Stomach smooth muscle (tissue), 2 donors: ENCODE results near the gene KIAA1191.
"Not testable (repeated sequence)": the region's sequence is repeated elsewhere in the genome, so short reads cannot be mapped to it uniquely, and the experiment has no call there.

ENCODE experiments used
- H3K27ac ChIP-seq: one replicate; pipeline ENCODE4 v1.7.0; 2013; ENCODE audit warnings: mild to moderate bottlenecking, low read length, inconsistent platforms
- H3K27me3 ChIP-seq, 2 donors: one replicate each; pipeline ENCODE4 v1.7.0; 2013; ENCODE audit warnings: low read length in 2 of 2; ENCODE audit not compliant: insufficient read depth in 2 of 2, control insufficient read depth in 1 of 2
- H3K36me3 ChIP-seq, 2 donors: one replicate each; pipeline ENCODE4 v1.7.0; 2013; ENCODE audit warnings: low read length in 2 of 2; ENCODE audit not compliant: control insufficient read depth in 2 of 2, insufficient read depth in 2 of 2
- H3K4me1 ChIP-seq: one replicate; pipeline ENCODE4 v1.7.0; 2013; ENCODE audit warnings: low read length; ENCODE audit not compliant: control insufficient read depth, insufficient read depth
- H3K4me3 ChIP-seq, 2 donors: one replicate each; pipeline ENCODE4 v1.7.0; 2013; ENCODE audit warnings: low read length in 2 of 2
- H3K9ac ChIP-seq, 2 donors: one replicate each; pipeline ENCODE4 v1.7.0; 2013; ENCODE audit warnings: low read length in 2 of 2, mild to moderate bottlenecking in 1 of 2
- H3K9me3 ChIP-seq, 2 donors: one replicate each; pipeline ENCODE4 v1.7.0; 2013; ENCODE audit warnings: low read length in 2 of 2; ENCODE audit not compliant: control insufficient read depth in 2 of 2
- donor health status: healthy.
- donor health status: Pancreatic carcinoma.

Gene KIAA1191, protein sequence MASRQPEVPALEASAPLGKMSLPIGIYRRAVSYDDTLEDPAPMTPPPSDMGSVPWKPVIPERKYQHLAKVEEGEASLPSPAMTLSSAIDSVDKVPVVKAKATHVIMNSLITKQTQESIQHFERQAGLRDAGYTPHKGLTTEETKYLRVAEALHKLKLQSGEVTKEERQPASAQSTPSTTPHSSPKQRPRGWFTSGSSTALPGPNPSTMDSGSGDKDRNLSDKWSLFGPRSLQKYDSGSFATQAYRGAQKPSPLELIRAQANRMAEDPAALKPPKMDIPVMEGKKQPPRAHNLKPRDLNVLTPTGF

DNA sequence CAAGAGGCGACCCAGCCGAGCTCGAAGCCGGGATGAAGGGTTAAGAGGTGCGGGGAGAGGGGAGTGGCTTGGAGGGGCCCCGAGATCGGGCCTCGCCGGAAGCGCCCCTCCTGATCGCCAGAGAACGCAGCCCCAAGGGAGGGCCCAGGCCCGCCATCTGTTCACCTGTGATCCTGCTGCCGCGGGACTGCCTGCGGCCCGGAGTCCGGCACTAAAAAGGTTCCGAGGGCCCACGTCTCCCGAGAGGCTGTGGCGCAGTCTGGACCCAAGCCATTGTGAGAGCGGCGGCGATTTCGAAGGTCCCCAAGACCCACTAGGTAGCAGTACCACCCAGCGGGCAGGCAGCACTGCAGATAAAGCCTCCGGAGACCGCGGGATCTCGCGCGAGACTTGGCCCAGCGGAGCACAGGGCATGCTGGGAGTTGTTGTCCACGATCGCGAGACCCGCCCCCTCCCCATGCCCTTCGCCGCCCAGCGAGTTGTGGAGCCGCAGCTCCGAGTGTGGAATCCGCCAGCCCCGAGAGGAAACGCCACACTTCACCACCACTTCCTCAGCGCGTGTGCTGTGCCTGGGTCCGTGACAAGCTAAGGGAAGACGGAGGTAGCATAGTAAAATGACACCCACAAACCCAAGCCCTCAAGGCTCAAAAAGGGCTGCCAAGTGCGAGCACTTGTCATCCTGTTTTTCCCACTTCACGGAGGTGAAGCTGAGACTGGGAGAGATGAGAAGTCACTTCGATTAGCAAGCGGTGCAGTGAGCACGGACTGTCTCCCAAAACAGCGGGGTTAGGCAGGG lies at the start of gene KIAA1191:
KIAA1191 (minus strand) TSS at position 328 of the 796 bp plus-strand sequence. CDS start 2,256 bp downstream, outside the sequence.
- peak within 1 kb of the TSS; percentile 76 to 95 for H3K4me3 ChIP-seq
- peak within 1 kb of the TSS; percentile 87 to 91 for H3K9ac ChIP-seq
- H3K9me3 ChIP-seq: no peaks in the 10 kb centered on the region
- H3K36me3 ChIP-seq: peaks cover 3 to 5% of the 10 kb centered on the region in 2 donors
- peaks cover 36% of the 10 kb centered on the region for H3K4me1 ChIP-seq
- peak within 1 kb of the TSS; percentile 46 for H3K27ac ChIP-seq
- no peaks in the 10 kb centered on the region for H3K27me3 ChIP-seq

DNA sequence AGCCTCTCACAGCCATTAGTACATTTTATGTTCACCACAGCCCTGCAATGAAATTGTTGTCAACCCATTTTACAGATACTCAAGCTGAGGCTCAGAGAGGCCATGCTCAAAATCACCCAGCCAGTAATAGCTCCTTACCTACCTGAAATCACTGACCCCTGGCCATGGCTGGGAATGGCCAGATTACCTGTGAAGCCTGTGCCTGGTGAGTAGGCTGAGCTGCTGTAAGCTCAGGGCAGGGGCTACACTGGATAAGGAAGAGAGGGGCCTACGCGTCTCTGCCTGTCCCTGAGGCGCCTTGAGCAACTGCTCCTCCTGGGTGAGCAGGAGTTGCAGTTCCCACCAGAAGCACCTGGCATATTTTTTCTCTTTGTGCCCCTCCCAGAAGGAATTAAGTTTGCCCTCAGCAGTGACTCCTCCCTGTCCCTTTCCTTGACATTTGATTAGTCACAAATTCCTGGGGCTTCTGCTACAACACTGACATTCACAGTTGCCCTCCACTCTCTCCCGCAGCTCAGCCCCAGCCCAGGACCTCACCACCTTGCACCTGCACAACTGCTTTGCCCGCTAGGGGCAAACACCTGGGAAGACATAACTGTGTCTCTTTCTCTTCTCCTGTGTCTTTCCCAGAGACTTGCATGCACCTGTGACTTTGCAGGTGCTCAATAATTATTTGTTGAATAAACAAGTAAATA lies 49.1 kb upstream of the KIAA1191 start:
- H3K36me3 ChIP-seq: peaks cover 15 to 20% of the 10 kb centered on the region in 2 donors
- no peak overlapping the region for H3K4me3 ChIP-seq
- H3K27me3 ChIP-seq: no peaks in the 10 kb centered on the region
- H3K9me3 ChIP-seq: no peaks in the 10 kb centered on the region
- H3K27ac ChIP-seq: no peak overlapping the region
- H3K4me1 ChIP-seq: peaks cover 27% of the 10 kb centered on the region
- H3K9ac ChIP-seq: no peak overlapping the region

DNA sequence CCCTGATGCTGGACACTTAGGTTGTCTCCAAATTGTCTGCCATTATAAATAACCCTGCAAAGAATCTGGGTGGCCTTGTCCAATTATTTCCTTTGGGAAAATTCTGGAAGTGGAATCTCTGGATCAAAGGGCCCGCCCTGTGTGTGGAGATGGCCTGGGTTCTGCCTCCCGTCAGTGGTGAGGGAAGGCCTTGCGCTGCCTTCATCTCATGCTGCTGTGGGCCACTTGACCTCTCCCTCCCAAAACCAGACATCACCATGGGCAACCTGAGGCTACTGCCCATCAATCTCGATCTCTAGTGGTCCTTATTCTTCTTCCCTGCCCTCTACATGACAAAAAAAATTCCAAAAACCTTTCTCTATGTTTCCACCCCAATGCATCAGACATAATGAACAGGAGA lies 48.2 kb upstream of the KIAA1191 start:
- H3K27me3 ChIP-seq: no peaks in the 10 kb centered on the region
- no peak overlapping the region for H3K4me3 ChIP-seq
- H3K4me1 ChIP-seq: peaks cover 18% of the 10 kb centered on the region
- no peak overlapping the region for H3K27ac ChIP-seq
- H3K36me3 ChIP-seq: peaks cover 15 to 22% of the 10 kb centered on the region in 2 donors
- no peaks in the 10 kb centered on the region for H3K9me3 ChIP-seq
- H3K9ac ChIP-seq: no peak overlapping the region

DNA sequence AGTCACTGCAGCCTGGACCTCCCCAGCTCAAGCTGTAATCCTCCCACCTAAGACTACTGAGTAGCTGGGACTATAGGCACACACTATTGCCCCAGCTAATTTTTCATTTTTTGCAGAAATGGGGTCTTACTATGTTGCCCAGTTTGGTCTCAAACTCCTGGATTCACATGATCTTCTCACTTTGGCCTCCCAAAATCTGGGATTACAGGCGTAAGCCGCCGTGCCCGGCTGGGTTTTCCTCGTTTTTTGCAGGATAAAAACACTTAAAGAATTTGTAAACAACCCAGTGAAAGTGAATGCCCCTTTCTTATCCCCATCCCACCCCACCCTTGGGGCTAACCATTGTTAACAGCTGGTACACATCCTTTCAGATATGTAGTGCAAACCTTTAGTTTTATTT lies 47.0 kb upstream of the KIAA1191 start:
- no peak overlapping the region for H3K4me3 ChIP-seq
- no peaks in the 10 kb centered on the region for H3K27me3 ChIP-seq
- H3K4me1 ChIP-seq: peaks cover 8% of the 10 kb centered on the region
- peaks cover 15 to 22% of the 10 kb centered on the region in 2 donors for H3K36me3 ChIP-seq
- H3K27ac ChIP-seq: no peak overlapping the region
- no peaks in the 10 kb centered on the region for H3K9me3 ChIP-seq
- no peak overlapping the region for H3K9ac ChIP-seq

DNA sequence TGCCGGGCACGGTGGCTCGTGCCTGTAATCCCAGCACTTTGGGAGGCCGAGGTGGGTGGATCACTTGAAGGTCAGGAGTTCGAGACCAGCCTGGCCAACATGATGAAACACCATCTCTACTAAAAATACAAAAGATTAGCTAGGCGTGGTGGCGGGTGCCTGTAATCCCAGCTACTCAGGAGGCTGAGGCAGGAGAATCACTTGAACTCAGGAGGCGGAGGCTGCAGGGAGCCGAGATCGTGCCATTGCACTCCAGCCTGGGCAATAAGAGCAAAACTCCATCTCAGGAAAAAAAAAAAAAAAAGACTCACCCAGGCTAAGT lies 46.6 kb upstream of the KIAA1191 start:
- H3K27ac ChIP-seq, H3K27me3 ChIP-seq, H3K4me3 ChIP-seq, H3K4me1 ChIP-seq, H3K9ac ChIP-seq, H3K9me3 ChIP-seq: not testable (repeated sequence)
- peaks cover 15 to 22% of the 10 kb centered on the region in 2 donors for H3K36me3 ChIP-seq

DNA sequence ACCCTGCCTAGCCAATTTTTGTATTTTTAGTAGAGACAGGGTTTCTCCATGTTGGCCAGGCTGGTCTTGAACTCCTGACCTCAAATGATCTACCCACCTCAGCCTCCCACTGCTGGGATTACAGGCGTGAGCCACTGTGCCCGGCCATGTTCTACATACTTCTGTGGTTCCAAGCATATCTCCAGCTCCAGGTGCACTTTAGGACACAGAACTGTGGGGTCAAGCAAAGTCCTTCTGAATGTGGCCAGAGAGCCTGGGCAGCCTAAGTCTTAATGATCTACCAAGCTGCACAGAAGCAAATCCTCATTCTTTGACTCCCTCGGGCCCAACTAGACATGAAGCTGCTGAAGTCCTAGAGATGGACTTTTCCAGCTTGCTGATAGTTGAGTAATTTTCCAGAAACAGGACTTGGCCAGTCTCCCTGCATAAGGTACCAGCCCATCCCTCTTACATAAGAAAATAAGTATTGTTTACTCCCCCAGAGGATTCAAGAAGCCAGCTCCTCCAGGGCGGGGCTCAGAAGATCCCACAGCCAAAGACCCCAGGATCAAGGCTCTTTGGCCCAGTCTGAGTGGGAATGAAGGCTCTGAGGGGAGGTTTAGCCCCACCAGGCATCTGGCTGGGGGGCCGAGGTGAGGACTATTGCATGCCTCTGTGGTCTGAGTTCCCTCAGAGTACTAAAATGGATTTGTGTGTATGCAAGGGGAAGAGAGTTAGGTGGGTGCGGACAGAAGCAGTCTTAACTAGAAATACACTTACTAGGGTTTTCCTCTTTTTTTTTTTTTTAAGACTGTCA lies 46.1 kb upstream of the KIAA1191 start:
- Histone ChIP-seq H3K4me1 (no peaks in the 10 kb centered on the region), H3K27me3 (no peaks in the 10 kb centered on the region), H3K9ac (no peak overlapping the region), H3K4me3 (no peak overlapping the region), H3K27ac (no peak overlapping the region), H3K9me3 (no peaks in the 10 kb centered on the region), H3K36me3 (peaks cover 15 to 22% of the 10 kb centered on the region in 2 donors)

DNA sequence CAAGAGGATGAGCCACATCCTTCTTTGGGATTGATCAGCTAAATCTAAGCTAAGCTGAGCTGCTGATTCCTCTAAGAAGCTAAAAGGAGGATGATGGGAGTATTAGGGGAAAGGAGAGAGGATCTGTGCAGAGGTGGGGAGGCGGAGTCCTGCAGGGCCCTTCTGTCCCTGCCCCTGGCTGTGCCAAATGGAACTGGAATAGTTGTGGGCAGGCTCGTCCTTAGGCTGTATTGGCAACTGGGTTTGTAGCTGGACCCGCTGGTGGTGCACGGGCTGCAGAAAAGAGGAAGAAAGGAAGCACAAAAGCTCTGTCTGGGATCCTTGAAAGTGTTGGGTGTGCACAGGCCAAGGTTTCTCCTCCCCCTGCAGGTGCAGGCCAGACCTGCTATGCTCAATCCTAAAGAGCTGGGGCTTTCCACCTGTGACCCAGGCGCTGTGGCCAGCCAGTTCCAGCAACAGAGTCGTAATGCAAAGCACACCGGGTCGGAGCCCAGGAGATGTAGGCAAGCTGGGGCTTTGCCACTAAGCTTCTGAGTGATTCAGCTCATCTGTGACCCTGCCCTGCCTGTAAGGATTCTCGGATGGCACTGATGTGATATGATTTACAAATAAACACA lies 45.0 kb upstream of the KIAA1191 start:
- no peaks in the 10 kb centered on the region for H3K4me1 ChIP-seq
- H3K9ac ChIP-seq: no peak overlapping the region
- H3K4me3 ChIP-seq: no peak overlapping the region
- H3K27me3 ChIP-seq: no peaks in the 10 kb centered on the region
- no peaks in the 10 kb centered on the region for H3K9me3 ChIP-seq
- H3K36me3 ChIP-seq: peaks cover 15 to 22% of the 10 kb centered on the region in 2 donors
- no peak overlapping the region for H3K27ac ChIP-seq

DNA sequence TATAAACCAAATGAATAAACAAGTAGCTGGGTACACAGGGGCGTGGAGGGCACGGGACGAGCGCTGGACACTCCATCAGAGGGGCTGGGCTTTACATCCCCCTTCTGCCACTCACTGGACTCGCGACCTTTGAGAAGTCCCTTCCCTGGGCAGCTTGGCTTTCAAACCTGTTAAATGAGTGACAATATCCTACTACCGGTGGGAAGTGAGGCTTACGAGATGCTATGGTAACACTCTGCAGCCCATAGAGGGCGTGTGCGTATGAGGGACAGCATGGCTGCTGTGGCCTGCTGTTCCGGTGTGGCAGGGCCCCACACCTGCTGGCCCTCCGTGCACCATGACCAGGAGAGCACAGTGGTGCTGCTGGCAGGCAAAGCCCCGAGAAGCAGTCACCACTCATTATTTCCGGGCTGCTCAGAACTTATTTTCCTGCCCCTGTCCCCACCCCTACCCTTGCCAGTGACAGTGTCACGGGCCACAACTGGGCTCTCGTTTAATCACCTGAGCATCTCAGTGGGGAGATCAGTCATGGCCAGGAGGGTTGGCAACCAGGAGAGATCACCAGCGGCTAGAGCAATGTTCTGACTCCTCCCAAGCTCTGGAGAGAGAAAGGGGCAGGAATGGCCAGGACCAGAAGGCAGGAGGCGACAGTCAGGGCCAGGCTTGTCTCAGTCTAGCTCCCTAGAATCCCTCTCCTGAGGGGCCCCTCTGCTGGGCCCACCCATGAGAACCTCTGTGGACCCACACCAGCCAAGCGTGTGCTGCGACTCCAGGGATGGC lies 44.3 kb upstream of the KIAA1191 start:
- H3K4me1 ChIP-seq: no peaks in the 10 kb centered on the region
- H3K36me3 ChIP-seq: peaks cover 18 to 28% of the 10 kb centered on the region in 2 donors
- H3K9me3 ChIP-seq: no peaks in the 10 kb centered on the region
- H3K27me3 ChIP-seq: no peaks in the 10 kb centered on the region
- H3K27ac ChIP-seq: no peak overlapping the region
- no peak overlapping the region for H3K9ac ChIP-seq
- no peak overlapping the region for H3K4me3 ChIP-seq

DNA sequence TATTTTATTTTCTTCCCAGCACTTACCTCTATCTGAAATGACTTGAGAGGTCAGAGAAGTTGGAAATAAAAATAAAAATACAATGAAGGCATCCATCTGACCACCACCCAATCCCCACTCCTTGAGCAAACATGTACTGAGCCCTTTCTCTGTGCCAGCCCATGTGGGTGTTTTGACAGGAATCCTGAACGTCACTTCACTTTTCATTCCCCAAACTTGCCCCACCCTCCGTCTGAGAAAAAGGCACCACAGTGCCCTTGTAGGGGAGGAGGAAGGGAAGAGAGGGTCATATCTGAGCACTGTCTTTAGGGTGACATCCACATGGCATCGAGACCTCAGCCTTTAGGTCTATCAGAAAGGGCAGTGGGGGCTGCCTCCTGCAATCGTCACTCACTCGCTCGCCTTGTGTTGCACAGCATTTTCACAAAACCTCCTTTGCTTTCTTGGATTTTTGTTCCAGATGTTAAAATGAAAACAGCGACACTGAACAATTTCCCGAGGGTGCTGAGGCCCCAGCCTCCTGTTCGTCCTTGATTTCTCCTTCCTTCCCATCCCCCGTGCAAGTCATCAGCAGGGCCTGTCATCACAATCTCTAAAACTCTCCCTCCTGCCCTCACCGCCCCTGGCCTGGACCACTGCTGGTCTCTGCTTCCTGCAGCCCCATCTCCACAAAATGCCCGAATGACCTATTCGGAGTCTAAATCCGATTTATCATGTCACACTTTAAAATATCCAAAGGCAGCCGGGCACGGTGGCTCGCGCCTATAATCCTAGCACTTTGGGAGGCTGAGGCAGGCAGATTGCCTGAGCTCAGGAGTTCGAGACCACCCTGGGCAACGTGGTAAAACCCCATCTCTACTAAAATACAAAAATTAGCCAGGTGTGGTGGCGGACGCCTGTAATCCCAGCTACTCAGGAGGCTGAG lies 40.0 kb upstream of the KIAA1191 start:
- no peaks in the 10 kb centered on the region for H3K27me3 ChIP-seq
- H3K36me3 ChIP-seq: peaks cover 11 to 22% of the 10 kb centered on the region in 2 donors
- no peak overlapping the region for H3K4me3 ChIP-seq
- H3K9ac ChIP-seq: no peak overlapping the region
- H3K4me1 ChIP-seq: no peaks in the 10 kb centered on the region
- no peak overlapping the region for H3K27ac ChIP-seq
- H3K9me3 ChIP-seq: no peaks in the 10 kb centered on the region
